Measurements from ENCODE around the gene CUZD1. TPM values are rescaled to one million over a fixed set of nuclear protein-coding genes. Genes with fewer than 3 reads are reported as not detected.

The CUZD1 gene, protein sequence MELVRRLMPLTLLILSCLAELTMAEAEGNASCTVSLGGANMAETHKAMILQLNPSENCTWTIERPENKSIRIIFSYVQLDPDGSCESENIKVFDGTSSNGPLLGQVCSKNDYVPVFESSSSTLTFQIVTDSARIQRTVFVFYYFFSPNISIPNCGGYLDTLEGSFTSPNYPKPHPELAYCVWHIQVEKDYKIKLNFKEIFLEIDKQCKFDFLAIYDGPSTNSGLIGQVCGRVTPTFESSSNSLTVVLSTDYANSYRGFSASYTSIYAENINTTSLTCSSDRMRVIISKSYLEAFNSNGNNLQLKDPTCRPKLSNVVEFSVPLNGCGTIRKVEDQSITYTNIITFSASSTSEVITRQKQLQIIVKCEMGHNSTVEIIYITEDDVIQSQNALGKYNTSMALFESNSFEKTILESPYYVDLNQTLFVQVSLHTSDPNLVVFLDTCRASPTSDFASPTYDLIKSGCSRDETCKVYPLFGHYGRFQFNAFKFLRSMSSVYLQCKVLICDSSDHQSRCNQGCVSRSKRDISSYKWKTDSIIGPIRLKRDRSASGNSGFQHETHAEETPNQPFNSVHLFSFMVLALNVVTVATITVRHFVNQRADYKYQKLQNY
- total RNA-seq, result 0.65 and 1.1 TPM in 2 replicates

GRCh38 chr10:122845783-122846332 lies at the start of gene CUZD1:
TSS of gene CUZD1 (minus strand) at chr10:122845857. CDS start at chr10:122845843, 14 bp downstream.

DNA sequence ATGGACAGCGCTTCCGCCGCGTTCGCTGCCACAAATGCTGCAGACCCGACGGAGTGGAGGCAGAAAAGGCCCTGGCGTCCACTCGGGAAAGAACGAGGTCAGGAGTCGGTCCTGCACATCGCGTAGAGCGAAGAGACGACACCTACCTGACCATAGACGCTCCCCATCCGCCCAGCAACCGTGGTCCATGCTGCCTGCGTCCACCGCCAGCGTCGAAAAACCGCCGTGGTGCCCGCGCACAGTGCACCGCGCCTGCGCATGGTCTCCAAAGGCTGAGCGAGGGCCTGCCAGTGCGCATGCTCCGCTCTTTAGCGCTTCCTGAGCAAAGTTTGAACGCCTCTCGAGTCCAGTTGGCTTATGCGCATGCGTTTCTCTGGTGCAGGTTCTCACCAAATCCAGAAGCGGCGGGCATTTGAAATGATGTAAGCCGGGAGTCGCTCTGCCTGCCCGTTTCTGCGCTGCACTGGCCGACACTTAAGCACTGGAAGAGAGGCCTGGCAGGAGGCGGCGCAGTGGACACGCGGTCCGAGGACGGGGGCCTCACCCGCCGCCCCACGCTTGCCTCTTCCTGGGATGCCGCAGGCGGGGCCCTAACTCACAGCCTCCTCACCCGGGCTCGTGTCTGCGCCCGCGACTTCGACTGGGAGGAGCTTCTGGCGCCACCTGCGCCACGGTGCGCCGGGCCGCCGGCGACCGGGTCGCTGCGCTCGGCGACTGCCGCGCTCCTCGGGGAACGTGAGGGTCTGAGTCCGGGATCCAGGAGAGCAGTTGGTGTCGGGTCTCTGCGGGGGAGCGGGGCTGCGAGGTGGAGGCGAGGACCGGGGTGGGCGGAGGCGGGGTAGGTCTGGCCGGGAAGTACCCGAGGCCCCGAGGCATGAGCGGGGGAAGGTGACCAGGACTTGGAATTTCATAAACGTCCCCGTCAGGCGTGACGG lies 33.9 kb upstream of the CUZD1 start, which contains the start of gene FAM24B:
Gene FAM24B (minus strand): TSS at position 243 of the 935 bp plus-strand sequence. CDS start 29,066 bp downstream, outside the sequence.

Other genes starting within 250 kb of the CUZD1 start
- gene C10orf120, start 146.0 kb downstream of the CUZD1 start, total RNA-seq, result not detected in 2 replicates
- gene FAM24B, start 33.7 kb upstream of the CUZD1 start, total RNA-seq, result 4.0 and 4.2 TPM in 2 replicates
- not detected in 2 replicates for gene FAM24A, start 64.8 kb upstream of the CUZD1 start, total RNA-seq
- 9.1 and 21.5 TPM in 2 replicates for gene C10orf88, start 108.4 kb upstream of the CUZD1 start, total RNA-seq
- gene PSTK, start 134.5 kb upstream of the CUZD1 start, total RNA-seq, result 1.5 and 2.0 TPM in 2 replicates
- 1.8 and 4.8 TPM in 2 replicates for gene IKZF5, start 162.9 kb upstream of the CUZD1 start, total RNA-seq
- 2.1 and 4.0 TPM in 2 replicates for gene ACADSB, start 163.1 kb upstream of the CUZD1 start, total RNA-seq

All from bladder microvascular endothelial cell (primary cell).